H1 (cell line): ENCODE measurements around the gene POLR2H. TPM values are rescaled to one million over a fixed set of nuclear protein-coding genes. Genes with fewer than 3 reads are reported as not detected.

ENCODE experiments used
- CTCF ChIA-PET: fragments of 300-600 bp; sonication (Branson Sonifier 250); formaldehyde crosslinking; loops from one replicate; lab custom pipeline; 2021; ENCODE audit not compliant: partially characterized antibody; lab: Charles Lee
- POLR2A ChIA-PET: fragments of 300-600 bp; sonication (Branson Sonifier 250); formaldehyde crosslinking; loops from one replicate; lab custom pipeline; 2021; ENCODE audit warnings: inconsistent platforms; ENCODE audit not compliant: partially characterized antibody; lab: Charles Lee
- DNase-seq, 2 experiments: peaks; one replicate each; pipeline versions ENCODE4 v3.0.0 to v3.0.0-alpha.2; 2010 to 2022; ENCODE audit warnings: low spot score in 2 of 2, low read depth in 1 of 2, mixed read lengths in 1 of 2
- FAIRE-seq: peaks from 2 replicates; lab custom pipeline; 2011; peaks lifted over from hg19 to GRCh38; lab: Jason Lieb, UNC
- H2AFZ ChIP-seq: 2 replicates; pipeline ENCODE4 v1.8.1; 2012; ENCODE audit warnings: low read length, inconsistent platforms
- H2AK5ac ChIP-seq: 2 replicates; pipeline ENCODE4 v1.6.1; 2013; ENCODE audit warnings: low read depth, low read length
- H2BK120ac ChIP-seq: replicated peaks from 2 replicates; pipeline ENCODE3; 2013; ENCODE audit warnings: low read depth, low read length, inconsistent platforms
- H2BK12ac ChIP-seq: 2 replicates; pipeline ENCODE4 v1.6.1; 2013; ENCODE audit warnings: low read depth, low read length
- H2BK15ac ChIP-seq: 2 replicates; pipeline ENCODE4 v1.6.1; 2013; ENCODE audit warnings: low read length
- H2BK20ac ChIP-seq: 2 replicates; pipeline ENCODE4 v1.6.1; 2013; ENCODE audit warnings: low read length
- H2BK5ac ChIP-seq: 2 replicates; pipeline ENCODE4 v1.6.1; 2013; ENCODE audit warnings: low read depth, low read length
- H3K14ac ChIP-seq: 2 replicates; pipeline ENCODE4 v1.6.1; 2013; ENCODE audit warnings: inconsistent platforms; ENCODE audit not compliant: insufficient read length
- H3K18ac ChIP-seq: 2 replicates; pipeline ENCODE4 v1.6.1; 2013; ENCODE audit warnings: low read length; ENCODE audit errors: extremely low read depth
- H3K23ac ChIP-seq: 2 replicates; pipeline ENCODE4 v1.6.1; 2013; ENCODE audit warnings: inconsistent platforms; ENCODE audit not compliant: insufficient read length
- H3K23me2 ChIP-seq: 2 replicates; pipeline ENCODE4 v1.6.1; 2013; ENCODE audit warnings: low read depth, low read length
- H3K27ac ChIP-seq: 2 replicates; pipeline ENCODE4 v1.6.1; 2011; ENCODE audit warnings: low read depth, low read length, inconsistent platforms
- H3K27me3 ChIP-seq, 4 experiments: replicated peaks in 1 of 4; 1 replicate in 1 of 4; 2 replicates in 3 of 4; pipeline versions ENCODE4 v1.6.1 to v1.8.1; 2011 to 2013; ENCODE audit warnings: low read length in 3 of 4, mild to moderate bottlenecking in 3 of 4, inconsistent platforms in 2 of 4, mixed read lengths in 2 of 4, moderate library complexity in 1 of 4; ENCODE audit not compliant: control insufficient read depth in 3 of 4, insufficient read depth in 3 of 4; ENCODE audit errors: extremely low read depth in 1 of 4
- H3K36me3 ChIP-seq, 4 experiments: 2 replicates each; pipeline versions ENCODE4 v1.6.1 to v1.8.1; 2011 to 2013; ENCODE audit warnings: mild to moderate bottlenecking in 4 of 4, low read length in 3 of 4, moderate library complexity in 2 of 4, control low read depth in 1 of 4, inconsistent platforms in 1 of 4; ENCODE audit not compliant: insufficient read depth in 4 of 4, control insufficient read depth in 2 of 4
- H3K4ac ChIP-seq: replicated peaks from 2 replicates; pipeline ENCODE3; 2013; ENCODE audit warnings: low read length, low read depth, mixed read lengths, inconsistent platforms; ENCODE audit not compliant: insufficient read length
- H3K4me1 ChIP-seq, 4 experiments: replicated peaks in 1 of 4; 1 replicate in 1 of 4; 2 replicates in 3 of 4; pipeline versions ENCODE4 v1.6.1 to v1.8.1; 2011 to 2013; ENCODE audit warnings: low read length in 3 of 4, inconsistent platforms in 2 of 4, mixed read lengths in 1 of 4; ENCODE audit not compliant: insufficient read depth in 4 of 4, control insufficient read depth in 3 of 4
- H3K4me2 ChIP-seq, 2 experiments: 2 replicates each; pipeline versions ENCODE4 v1.6.1 to v1.8.1; 2011 to 2013; ENCODE audit warnings: low read depth in 2 of 2, low read length in 2 of 2, control low read depth in 1 of 2, inconsistent platforms in 1 of 2, mild to moderate bottlenecking in 1 of 2; ENCODE audit not compliant: insufficient read depth in 1 of 2
- H3K4me3 ChIP-seq, 4 experiments: fragments of 200-600, 300-600 bp in 1 of 4; sonication (generic), shearing (Covaris generic), sonication (Bioruptor Twin) in 1 of 4; 2 replicates each; pipeline versions ENCODE4 v1.5.1 to v1.8.1; 2011 to 2016; ENCODE audit warnings: low read length in 4 of 4, low read depth in 3 of 4, control low read depth in 2 of 4, inconsistent platforms in 2 of 4, mild to moderate bottlenecking in 2 of 4, mixed read lengths in 1 of 4, moderate library complexity in 1 of 4; ENCODE audit not compliant: insufficient read depth in 2 of 4; ENCODE audit errors: extremely low read depth in 1 of 4
- H3K56ac ChIP-seq: replicated peaks from 2 replicates; pipeline ENCODE3; 2013; ENCODE audit warnings: low read depth, mild to moderate bottlenecking, mixed read lengths, low read length, inconsistent platforms; ENCODE audit not compliant: insufficient read length
- H3K79me1 ChIP-seq: 2 replicates; pipeline ENCODE4 v1.6.1; 2013; ENCODE audit warnings: low read depth, low read length, control low read depth
- H3K79me2 ChIP-seq, 2 experiments: 2 replicates each; pipeline versions ENCODE4 v1.6.1 to v1.8.1; 2012 to 2013; ENCODE audit warnings: low read length in 2 of 2, mild to moderate bottlenecking in 2 of 2, inconsistent platforms in 1 of 2; ENCODE audit not compliant: insufficient read depth in 2 of 2, control insufficient read depth in 1 of 2
- H3K9ac ChIP-seq, 4 experiments: replicated peaks in 1 of 4; 1 replicate in 1 of 4; 2 replicates in 3 of 4; pipeline versions ENCODE4 v1.6.1 to v1.8.1; 2011 to 2013; ENCODE audit warnings: low read depth in 3 of 4, low read length in 3 of 4, control low read depth in 2 of 4, mild to moderate bottlenecking in 2 of 4, moderate library complexity in 2 of 4, inconsistent platforms in 1 of 4; ENCODE audit errors: extremely low read depth in 1 of 4
- H3K9me3 ChIP-seq, 2 experiments: 2 replicates each; pipeline versions ENCODE4 v1.6.1 to v1.8.1; 2012 to 2013; ENCODE audit warnings: mild to moderate bottlenecking in 2 of 2, moderate library complexity in 2 of 2, control low read depth in 1 of 2, inconsistent platforms in 1 of 2, low read depth in 1 of 2, low read length in 1 of 2, mixed read lengths in 1 of 2; ENCODE audit not compliant: insufficient read depth in 2 of 2
- H4K20me1 ChIP-seq, 2 experiments: replicated peaks in 1 of 2; 2 replicates each; pipeline versions ENCODE3 to v1.8.1; 2011 to 2013; ENCODE audit warnings: inconsistent platforms in 2 of 2, low read length in 2 of 2, mild to moderate bottlenecking in 1 of 2; ENCODE audit not compliant: insufficient read depth in 2 of 2, control insufficient read depth in 1 of 2
- H4K5ac ChIP-seq: 2 replicates; pipeline ENCODE4 v1.6.1; 2013; ENCODE audit warnings: low read length, low read depth, mixed read lengths, inconsistent platforms; ENCODE audit not compliant: insufficient read length
- H4K8ac ChIP-seq: 2 replicates; pipeline ENCODE4 v1.8.0; 2013; ENCODE audit warnings: mild to moderate bottlenecking, moderate library complexity, low read length, inconsistent platforms; ENCODE audit not compliant: insufficient read depth; ENCODE audit errors: extremely low read depth
- H4K91ac ChIP-seq: replicated peaks from 2 replicates; pipeline ENCODE3; 2013; ENCODE audit warnings: low read length, mixed read lengths, inconsistent platforms; ENCODE audit not compliant: insufficient read length
- ATF2 ChIP-seq: IDR thresholded peaks from 2 replicates; pipeline ENCODE4 v1.6.1; 2012; ENCODE audit warnings: low read length, inconsistent platforms
- CBX8 ChIP-seq: fragments of 300-800, 300-1000 bp; sonication (generic); IDR thresholded peaks from 2 replicates; pipeline ENCODE4 v1.7.1; 2016; ENCODE audit warnings: low read depth, low read length, borderline replicate concordance
- CTBP2 ChIP-seq: IDR thresholded peaks from 2 replicates; pipeline ENCODE4 v1.7.0; 2011; ENCODE audit warnings: borderline replicate concordance, mild to moderate bottlenecking, moderate library complexity, mixed read lengths, low read length; ENCODE audit not compliant: insufficient read depth, insufficient read length
- FOSL1 ChIP-seq: IDR thresholded peaks from 2 replicates; pipeline ENCODE4 v1.6.1; 2011; ENCODE audit warnings: mild to moderate bottlenecking, low read depth, low read length, moderate library complexity; ENCODE audit not compliant: insufficient read depth
- KDM1A ChIP-seq: fragments of 200-600, 300-600 bp; sonication (generic); IDR thresholded peaks from 2 replicates; pipeline ENCODE4 v1.7.1; 2016; ENCODE audit warnings: mild to moderate bottlenecking, low read length, borderline replicate concordance
- KDM5A ChIP-seq: fragments of 200-600 bp; IDR thresholded peaks from 2 replicates; pipeline ENCODE4 v1.7.1; 2012; ENCODE audit warnings: mild to moderate bottlenecking, low read length, inconsistent platforms, mixed read lengths
- MAFK ChIP-seq: IDR thresholded peaks from 2 replicates; pipeline ENCODE4 v1.6.1; 2012; ENCODE audit warnings: low read depth, mild to moderate bottlenecking, improper control_type of control experiment, low read length
- RXRA ChIP-seq: IDR thresholded peaks from 2 replicates; pipeline ENCODE4 v1.6.1; 2011; ENCODE audit warnings: low read depth, mild to moderate bottlenecking, low read length, moderate library complexity; ENCODE audit not compliant: insufficient read depth
- SIX5 ChIP-seq: IDR thresholded peaks from 2 replicates; pipeline ENCODE4 v1.6.1; 2011; ENCODE audit warnings: mild to moderate bottlenecking, low read depth, low read length
- WGBS, 2 experiments: shearing (Covaris generic) in 1 of 2; methylation state at CpG; one replicate each; pipeline versions ENCODE4 v1.1.6 to v1.1.7; 2013 to 2015; ENCODE audit warnings: low lambda C conversion rate in 2 of 2, mixed read lengths in 2 of 2, inconsistent platforms in 1 of 2, low coverage in 1 of 2, missing lambda C conversion rate in 1 of 2; ENCODE audit not compliant: insufficient replicate concordance in 2 of 2, insufficient coverage in 1 of 2, insufficient read length in 1 of 2; ENCODE audit errors: extremely low coverage in 1 of 2, missing lambda C conversion rate in 1 of 2; 5-methylcytosine and 5-hydroxymethylcytosine counted together
- polyA plus RNA-seq, 7 experiments: library from polyadenylated mRNA; depleted of rRNA in 3 of 7; stranded (reverse) in 5 of 7; unstranded in 2 of 7; fragments of >200 nt in 5 of 7; fragments of 200-250 nt in 2 of 7; gene quantifications; 1 replicate in 5 of 7; 2 replicates in 1 of 7; 4 replicates in 1 of 7; pipeline versions ENCODE4 v1.2.1 to v1.2.3, GENCODE V29; 2011 to 2013; ENCODE audit warnings: missing spikeins in 2 of 7, mixed read lengths in 2 of 7
- total RNA-seq: library from RNA; stranded (reverse); fragmentation: NEBNext Ultra II Directional; extraction: Animal tissue kit (Norgen Biotek cat#: 25700); gene quantifications from 2 replicates; pipeline ENCODE4 v1.2.1, GENCODE V29; 2021

The POLR2H gene
- total and polyA plus RNA-seq, 2 of the 8 experiments (the other 6 are each of a cell fraction or from before 2014, with no cell fraction given) = 113 to 335 TPM

- H3K27me3 ChIP-seq = peaks cover 0 to 8% (median 3%) of the 10 kb centered on the region in 4 experiments; a peak in 3 of 7 replicates
- no peak overlapping the region for H3K23ac ChIP-seq
- H2BK20ac ChIP-seq = no peak overlapping the region
- H2BK5ac ChIP-seq = no peak overlapping the region
- no peak overlapping the region for H3K4ac ChIP-seq
- no peak overlapping the region for H2BK120ac ChIP-seq
- H3K4me1 ChIP-seq = peaks cover 3 to 18% (median 12%) of the 10 kb centered on the region in 4 experiments
- ChIA-PET POLR2A (interaction anchor here (0.6 to 1.0 kb wide), 2 partner anchors 9 to 1332 kb away, joined by 3 to 4 read pairs; no protein-coding TSS in a partner anchor), CTCF (interaction anchor here (0.7 to 7.1 kb wide), 5 partner anchors 11 to 184 kb away, joined by 3 to 47 read pairs (median 5); no protein-coding TSS in a partner anchor)
- no peak overlapping the region for H3K27ac ChIP-seq
- no peak overlapping the region for H2BK15ac ChIP-seq
- H3K14ac ChIP-seq = no peak overlapping the region
- FAIRE-seq = no peak
- no peak overlapping the region for H3K56ac ChIP-seq
- peaks cover 7 to 33% (median 24%) of the 10 kb centered on the region in 4 experiments; a peak in 6 of 8 replicates for H3K36me3 ChIP-seq
- no peaks in the 10 kb centered on the region for H3K79me1 ChIP-seq
- no peaks in the 10 kb centered on the region; a peak in 1 of 4 replicates for H3K79me2 ChIP-seq
- H4K5ac ChIP-seq = no peak overlapping the region
- H3K23me2 ChIP-seq = peaks cover 18% of the 10 kb centered on the region
- peaks cover 4 to 10% of the 10 kb centered on the region in 2 experiments for H4K20me1 ChIP-seq
- DNase-seq = no peak
- H4K8ac ChIP-seq = no peak overlapping the region; the same call in 1 of the 2 replicates
- H3K9me3 ChIP-seq = no peaks in the 10 kb centered on the region
- no peak overlapping the region for H3K4me3 ChIP-seq
- no peak overlapping the region for H2AK5ac ChIP-seq
- H2AFZ ChIP-seq = no peak overlapping the region
- H2BK12ac ChIP-seq = no peak overlapping the region
- H4K91ac ChIP-seq = no peak overlapping the region
- no peak overlapping the region for H3K18ac ChIP-seq
- H3K4me2 ChIP-seq = no peak overlapping the region
- no peak overlapping the region for H3K9ac ChIP-seq
- WGBS, 2 experiments = 86% methylated on average over 12 of the region's 24 CpGs; no CpG with 5 or more reads in 1 of the 2 experiments
- TF ChIP-seq RXRA = no peak
- TF ChIP-seq CTBP2 = no peak
- TF ChIP-seq MAFK = no peak
- no peak for TF ChIP-seq FOSL1
- TF ChIP-seq SIX5 = no peak
- TF ChIP-seq KDM5A = no peak
- TF ChIP-seq CBX8 = no peak
- TF ChIP-seq KDM1A = no peak
- TF ChIP-seq ATF2 = no peak
These were observed 4.0 kb upstream of the POLR2H start for GRCh38 chr3:184357248-184358123.
